H1 (cell line): ENCODE results near the gene GSKIP. TPM values are rescaled to one million over a fixed set of nuclear protein-coding genes. Genes with fewer than 3 reads are reported as not detected.

Experiments used
- CTCF ChIA-PET: fragments of 300-600 bp; sonication (Branson Sonifier 250); formaldehyde crosslinking; loops from one replicate; lab custom pipeline; 2021; ENCODE audit not compliant: partially characterized antibody; lab: Charles Lee
- POLR2A ChIA-PET: fragments of 300-600 bp; sonication (Branson Sonifier 250); formaldehyde crosslinking; loops from one replicate; lab custom pipeline; 2021; ENCODE audit warnings: inconsistent platforms; ENCODE audit not compliant: partially characterized antibody; lab: Charles Lee
- DNase-seq, 2 experiments: peaks; one replicate each; pipeline versions ENCODE4 v3.0.0 to v3.0.0-alpha.2; 2010 to 2022; ENCODE audit warnings: low spot score in 2 of 2, low read depth in 1 of 2, mixed read lengths in 1 of 2
- FAIRE-seq: peaks from 2 replicates; lab custom pipeline; 2011; peaks lifted over from hg19 to GRCh38; lab: Jason Lieb, UNC
- H2AFZ ChIP-seq: 2 replicates; pipeline ENCODE4 v1.8.1; 2012; ENCODE audit warnings: low read length, inconsistent platforms
- H2AK5ac ChIP-seq: 2 replicates; pipeline ENCODE4 v1.6.1; 2013; ENCODE audit warnings: low read depth, low read length
- H2BK120ac ChIP-seq: replicated peaks from 2 replicates; pipeline ENCODE3; 2013; ENCODE audit warnings: low read depth, low read length, inconsistent platforms
- H2BK12ac ChIP-seq: 2 replicates; pipeline ENCODE4 v1.6.1; 2013; ENCODE audit warnings: low read depth, low read length
- H2BK15ac ChIP-seq: 2 replicates; pipeline ENCODE4 v1.6.1; 2013; ENCODE audit warnings: low read length
- H2BK20ac ChIP-seq: 2 replicates; pipeline ENCODE4 v1.6.1; 2013; ENCODE audit warnings: low read length
- H2BK5ac ChIP-seq: 2 replicates; pipeline ENCODE4 v1.6.1; 2013; ENCODE audit warnings: low read depth, low read length
- H3K14ac ChIP-seq: 2 replicates; pipeline ENCODE4 v1.6.1; 2013; ENCODE audit warnings: inconsistent platforms; ENCODE audit not compliant: insufficient read length
- H3K18ac ChIP-seq: 2 replicates; pipeline ENCODE4 v1.6.1; 2013; ENCODE audit warnings: low read length; ENCODE audit errors: extremely low read depth
- H3K23ac ChIP-seq: 2 replicates; pipeline ENCODE4 v1.6.1; 2013; ENCODE audit warnings: inconsistent platforms; ENCODE audit not compliant: insufficient read length
- H3K23me2 ChIP-seq: 2 replicates; pipeline ENCODE4 v1.6.1; 2013; ENCODE audit warnings: low read depth, low read length
- H3K27ac ChIP-seq: 2 replicates; pipeline ENCODE4 v1.6.1; 2011; ENCODE audit warnings: low read depth, low read length, inconsistent platforms
- H3K27me3 ChIP-seq, 4 experiments: replicated peaks in 1 of 4; 1 replicate in 1 of 4; 2 replicates in 3 of 4; pipeline versions ENCODE4 v1.6.1 to v1.8.1; 2011 to 2013; ENCODE audit warnings: low read length in 3 of 4, mild to moderate bottlenecking in 3 of 4, inconsistent platforms in 2 of 4, mixed read lengths in 2 of 4, moderate library complexity in 1 of 4; ENCODE audit not compliant: control insufficient read depth in 3 of 4, insufficient read depth in 3 of 4; ENCODE audit errors: extremely low read depth in 1 of 4
- H3K36me3 ChIP-seq, 4 experiments: 2 replicates each; pipeline versions ENCODE4 v1.6.1 to v1.8.1; 2011 to 2013; ENCODE audit warnings: mild to moderate bottlenecking in 4 of 4, low read length in 3 of 4, moderate library complexity in 2 of 4, control low read depth in 1 of 4, inconsistent platforms in 1 of 4; ENCODE audit not compliant: insufficient read depth in 4 of 4, control insufficient read depth in 2 of 4
- H3K4ac ChIP-seq: replicated peaks from 2 replicates; pipeline ENCODE3; 2013; ENCODE audit warnings: low read length, low read depth, mixed read lengths, inconsistent platforms; ENCODE audit not compliant: insufficient read length
- H3K4me1 ChIP-seq, 4 experiments: replicated peaks in 1 of 4; 1 replicate in 1 of 4; 2 replicates in 3 of 4; pipeline versions ENCODE4 v1.6.1 to v1.8.1; 2011 to 2013; ENCODE audit warnings: low read length in 3 of 4, inconsistent platforms in 2 of 4, mixed read lengths in 1 of 4; ENCODE audit not compliant: insufficient read depth in 4 of 4, control insufficient read depth in 3 of 4
- H3K4me2 ChIP-seq, 2 experiments: 2 replicates each; pipeline versions ENCODE4 v1.6.1 to v1.8.1; 2011 to 2013; ENCODE audit warnings: low read depth in 2 of 2, low read length in 2 of 2, control low read depth in 1 of 2, inconsistent platforms in 1 of 2, mild to moderate bottlenecking in 1 of 2; ENCODE audit not compliant: insufficient read depth in 1 of 2
- H3K4me3 ChIP-seq, 4 experiments: fragments of 200-600, 300-600 bp in 1 of 4; sonication (generic), shearing (Covaris generic), sonication (Bioruptor Twin) in 1 of 4; 2 replicates each; pipeline versions ENCODE4 v1.5.1 to v1.8.1; 2011 to 2016; ENCODE audit warnings: low read length in 4 of 4, low read depth in 3 of 4, control low read depth in 2 of 4, inconsistent platforms in 2 of 4, mild to moderate bottlenecking in 2 of 4, mixed read lengths in 1 of 4, moderate library complexity in 1 of 4; ENCODE audit not compliant: insufficient read depth in 2 of 4; ENCODE audit errors: extremely low read depth in 1 of 4
- H3K56ac ChIP-seq: replicated peaks from 2 replicates; pipeline ENCODE3; 2013; ENCODE audit warnings: low read depth, mild to moderate bottlenecking, mixed read lengths, low read length, inconsistent platforms; ENCODE audit not compliant: insufficient read length
- H3K79me1 ChIP-seq: 2 replicates; pipeline ENCODE4 v1.6.1; 2013; ENCODE audit warnings: low read depth, low read length, control low read depth
- H3K79me2 ChIP-seq, 2 experiments: 2 replicates each; pipeline versions ENCODE4 v1.6.1 to v1.8.1; 2012 to 2013; ENCODE audit warnings: low read length in 2 of 2, mild to moderate bottlenecking in 2 of 2, inconsistent platforms in 1 of 2; ENCODE audit not compliant: insufficient read depth in 2 of 2, control insufficient read depth in 1 of 2
- H3K9ac ChIP-seq, 4 experiments: replicated peaks in 1 of 4; 1 replicate in 1 of 4; 2 replicates in 3 of 4; pipeline versions ENCODE4 v1.6.1 to v1.8.1; 2011 to 2013; ENCODE audit warnings: low read depth in 3 of 4, low read length in 3 of 4, control low read depth in 2 of 4, mild to moderate bottlenecking in 2 of 4, moderate library complexity in 2 of 4, inconsistent platforms in 1 of 4; ENCODE audit errors: extremely low read depth in 1 of 4
- H3K9me3 ChIP-seq, 2 experiments: 2 replicates each; pipeline versions ENCODE4 v1.6.1 to v1.8.1; 2012 to 2013; ENCODE audit warnings: mild to moderate bottlenecking in 2 of 2, moderate library complexity in 2 of 2, control low read depth in 1 of 2, inconsistent platforms in 1 of 2, low read depth in 1 of 2, low read length in 1 of 2, mixed read lengths in 1 of 2; ENCODE audit not compliant: insufficient read depth in 2 of 2
- H4K20me1 ChIP-seq, 2 experiments: replicated peaks in 1 of 2; 2 replicates each; pipeline versions ENCODE3 to v1.8.1; 2011 to 2013; ENCODE audit warnings: inconsistent platforms in 2 of 2, low read length in 2 of 2, mild to moderate bottlenecking in 1 of 2; ENCODE audit not compliant: insufficient read depth in 2 of 2, control insufficient read depth in 1 of 2
- H4K5ac ChIP-seq: 2 replicates; pipeline ENCODE4 v1.6.1; 2013; ENCODE audit warnings: low read length, low read depth, mixed read lengths, inconsistent platforms; ENCODE audit not compliant: insufficient read length
- H4K8ac ChIP-seq: 2 replicates; pipeline ENCODE4 v1.8.0; 2013; ENCODE audit warnings: mild to moderate bottlenecking, moderate library complexity, low read length, inconsistent platforms; ENCODE audit not compliant: insufficient read depth; ENCODE audit errors: extremely low read depth
- H4K91ac ChIP-seq: replicated peaks from 2 replicates; pipeline ENCODE3; 2013; ENCODE audit warnings: low read length, mixed read lengths, inconsistent platforms; ENCODE audit not compliant: insufficient read length
- BACH1 ChIP-seq: IDR thresholded peaks from 2 replicates; pipeline ENCODE4 v1.6.1; 2012; ENCODE audit warnings: low read length, improper control_type of control experiment
- RAD21 ChIP-seq, 2 experiments: IDR thresholded peaks in 1 of 2; conservative IDR thresholded peaks in 1 of 2; 2 replicates each; pipeline ENCODE4 v1.6.1; 2011; ENCODE audit warnings: low read depth in 2 of 2, low read length in 2 of 2, improper control_type of control experiment in 1 of 2, inconsistent platforms in 1 of 2, mild to moderate bottlenecking in 1 of 2, moderate library complexity in 1 of 2
- WGBS, 2 experiments: shearing (Covaris generic) in 1 of 2; methylation state at CpG; one replicate each; pipeline versions ENCODE4 v1.1.6 to v1.1.7; 2013 to 2015; ENCODE audit warnings: low lambda C conversion rate in 2 of 2, mixed read lengths in 2 of 2, inconsistent platforms in 1 of 2, low coverage in 1 of 2, missing lambda C conversion rate in 1 of 2; ENCODE audit not compliant: insufficient replicate concordance in 2 of 2, insufficient coverage in 1 of 2, insufficient read length in 1 of 2; ENCODE audit errors: extremely low coverage in 1 of 2, missing lambda C conversion rate in 1 of 2; 5-methylcytosine and 5-hydroxymethylcytosine counted together
- polyA plus RNA-seq, 7 experiments: library from polyadenylated mRNA; depleted of rRNA in 3 of 7; stranded (reverse) in 5 of 7; unstranded in 2 of 7; fragments of >200 nt in 5 of 7; fragments of 200-250 nt in 2 of 7; gene quantifications; 1 replicate in 5 of 7; 2 replicates in 1 of 7; 4 replicates in 1 of 7; pipeline versions ENCODE4 v1.2.1 to v1.2.3, GENCODE V29; 2011 to 2013; ENCODE audit warnings: missing spikeins in 2 of 7, mixed read lengths in 2 of 7
- total RNA-seq: library from RNA; stranded (reverse); fragmentation: NEBNext Ultra II Directional; extraction: Animal tissue kit (Norgen Biotek cat#: 25700); gene quantifications from 2 replicates; pipeline ENCODE4 v1.2.1, GENCODE V29; 2021

The GSKIP gene
- total and polyA plus RNA-seq, 2 of the 8 experiments (the other 6 are each of a cell fraction or from before 2014, with no cell fraction given): 20.3 to 37.1 TPM

DNA sequence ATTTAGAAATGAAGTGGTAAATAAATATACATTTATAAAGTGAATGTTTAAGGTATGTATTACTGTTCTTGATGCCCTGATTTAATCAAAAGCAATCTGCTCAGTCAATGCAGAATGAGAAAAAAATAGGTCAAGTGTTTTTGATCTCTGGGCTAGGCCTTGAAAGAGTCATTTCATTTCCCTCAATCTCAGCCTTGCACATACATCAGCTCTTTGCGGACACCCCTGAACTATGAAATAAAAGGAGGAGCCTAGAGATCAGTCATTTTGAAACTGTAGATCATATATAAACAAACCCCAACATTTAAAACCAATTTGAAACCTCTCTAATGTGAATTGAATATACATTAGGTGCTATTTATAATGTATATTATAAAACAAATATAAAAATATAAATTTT lies 42.7 kb upstream of the GSKIP start:
- peaks cover 0 to 36% (median 0%) of the 10 kb centered on the region in 4 experiments; a peak in 3 of 8 replicates for H3K36me3 ChIP-seq

More for the DNA sequence above, 42.7 kb upstream of the GSKIP start:
- CTCF ChIA-PET: no interaction called here
- Histone ChIP-seq H3K4me1 (peaks cover 0 to 3% (median 0%) of the 10 kb centered on the region in 4 experiments; a peak in 1 of 7 replicates), H3K23me2 (no peaks in the 10 kb centered on the region), H2AFZ (no peak overlapping the region), H2BK20ac (no peak overlapping the region)
- TF ChIP-seq RAD21 (IDR thresholded peaks at IDR 0.05 in 1 of 2, conservative IDR thresholded peaks at IDR 0.05 in 1 of 2; ENCODE audit: low read depth in 2 of 2, low read length in 2 of 2): no peak
- no peak for TF ChIP-seq BACH1
- TF ChIP-seq, all 59 proteins: peak for 0
- WGBS, 2 experiments: 74% methylated on average over 1 of the region's 1 CpG; no CpG with 5 or more reads in 1 of the 2 experiments
- Histone ChIP-seq H3K56ac (no peak overlapping the region), H4K20me1 (no peaks in the 10 kb centered on the region), H4K5ac (no peak overlapping the region), H3K23ac (no peak overlapping the region), H2BK5ac (no peak overlapping the region), H2AK5ac (no peak overlapping the region), H2BK15ac (no peak overlapping the region), H3K4ac (no peak overlapping the region), H4K91ac (no peak overlapping the region), H3K79me1 (no peaks in the 10 kb centered on the region), H2BK12ac (no peak overlapping the region), H3K14ac (no peak overlapping the region), H3K9ac (no peak overlapping the region), H3K18ac (no peak overlapping the region), H2BK120ac (no peak overlapping the region), H3K79me2 (no peaks in the 10 kb centered on the region), H3K4me2 (no peak overlapping the region), H3K27me3 (no peaks in the 10 kb centered on the region), H4K8ac (no peak overlapping the region), H3K4me3 (no peak overlapping the region), H3K9me3 (no peaks in the 10 kb centered on the region), H3K27ac (no peak overlapping the region)
- no peak for DNase-seq
- FAIRE-seq: no peak
- POLR2A ChIA-PET: no interaction called here
